GM12874 (cell line): ENCODE measurements around the gene KLF11.

Source experiments
- CTCF ChIP-seq: IDR thresholded peaks from 2 replicates; pipeline ENCODE4 v1.5.1; 2011; ENCODE audit warnings: low read depth, mild to moderate bottlenecking, control low read depth, low read length, moderate library complexity; ENCODE audit not compliant: insufficient read depth

Gene KLF11

DNA sequence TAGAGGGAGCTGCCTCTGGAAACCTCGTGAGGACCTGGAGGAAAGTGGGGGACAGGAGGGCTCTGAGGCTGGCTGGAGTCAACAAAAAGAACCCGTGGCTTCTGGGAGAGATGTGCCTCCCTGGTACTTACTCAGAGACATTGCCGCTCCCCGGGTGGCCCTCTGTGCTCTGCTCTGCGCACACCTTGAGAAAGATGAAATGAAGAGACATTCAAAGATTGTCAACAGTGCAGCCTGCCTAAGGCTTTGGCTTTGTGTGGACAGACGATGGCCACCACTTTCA, 22.4 kb downstream of the KLF11 start:
- TF ChIP-seq CTCF = no peak

- no peak for TF ChIP-seq CTCF
Observed at GRCh38 chr2:10067330-10067729, 24.0 kb downstream of the KLF11 start.

DNA sequence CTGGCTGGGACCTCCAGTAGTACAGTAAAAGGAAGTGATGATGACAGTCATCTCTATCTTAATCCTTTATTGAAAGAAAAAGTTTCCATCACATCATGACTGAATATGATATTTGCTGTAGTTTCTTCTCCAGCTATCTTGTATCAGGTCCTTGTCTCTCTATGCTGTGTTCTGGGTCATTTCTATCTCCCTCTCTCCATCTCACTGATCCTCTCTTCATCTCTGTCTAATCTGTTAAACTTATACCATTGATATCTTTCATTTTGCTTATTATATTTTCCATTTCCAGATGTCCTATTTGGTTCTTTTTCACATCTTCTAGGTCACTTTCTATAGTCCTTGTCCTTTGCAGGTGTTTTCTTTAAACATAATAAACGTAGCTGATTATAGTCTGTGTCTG, 24.5 kb downstream of the KLF11 start:
- no peak for TF ChIP-seq CTCF

GRCh38 chr2:10071176-10071575, 27.8 kb downstream of the KLF11 start:
- no peak for TF ChIP-seq CTCF

GRCh38 chr2:10071595-10071994, 28.2 kb downstream of the KLF11 start:
- TF ChIP-seq CTCF = no peak

DNA sequence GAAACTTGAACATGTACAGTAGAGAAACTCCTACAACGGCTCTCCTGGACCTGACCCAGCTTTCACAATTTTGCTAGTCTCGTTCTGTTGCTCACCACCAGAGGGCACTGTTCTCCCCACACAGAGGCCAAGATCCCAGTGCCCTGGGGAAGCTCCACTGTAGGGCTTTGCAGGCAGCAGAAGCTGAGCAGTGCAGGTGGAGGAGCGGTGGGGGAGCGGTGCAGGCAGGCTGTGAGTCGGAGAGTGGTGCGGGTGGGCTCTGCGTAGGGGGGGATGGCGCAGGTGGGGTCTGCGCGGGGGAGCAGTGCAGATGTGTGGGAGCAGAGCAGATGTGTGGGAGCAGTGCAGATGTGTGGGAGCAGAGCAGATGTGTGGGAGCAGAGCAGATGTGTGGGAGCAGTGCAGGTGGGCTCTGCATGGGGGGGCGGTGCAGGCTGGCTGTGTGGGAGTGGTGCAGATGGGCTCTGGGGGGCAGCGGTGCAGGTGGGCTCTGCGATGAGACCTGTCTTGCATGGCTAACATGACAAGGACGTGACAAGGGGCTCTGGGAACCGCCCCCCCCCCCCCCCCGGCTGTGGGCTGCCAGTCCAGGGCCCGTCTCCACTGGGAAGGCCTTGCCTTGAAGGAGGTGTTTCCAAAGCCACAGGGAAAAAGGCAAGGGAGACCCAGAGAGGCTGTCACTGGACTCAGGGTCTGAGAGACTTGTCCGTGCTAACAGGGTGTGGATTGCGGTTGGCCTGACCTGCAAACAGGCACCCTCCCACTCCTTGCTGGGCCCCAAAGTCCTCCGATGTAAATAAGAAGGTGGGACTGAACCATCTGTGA, 29.5 kb downstream of the KLF11 start:
- peak; percentile 86 for TF ChIP-seq CTCF

- TF ChIP-seq CTCF = no peak
Observed at GRCh38 chr2:10073706-10074105, 30.4 kb downstream of the KLF11 start.

DNA sequence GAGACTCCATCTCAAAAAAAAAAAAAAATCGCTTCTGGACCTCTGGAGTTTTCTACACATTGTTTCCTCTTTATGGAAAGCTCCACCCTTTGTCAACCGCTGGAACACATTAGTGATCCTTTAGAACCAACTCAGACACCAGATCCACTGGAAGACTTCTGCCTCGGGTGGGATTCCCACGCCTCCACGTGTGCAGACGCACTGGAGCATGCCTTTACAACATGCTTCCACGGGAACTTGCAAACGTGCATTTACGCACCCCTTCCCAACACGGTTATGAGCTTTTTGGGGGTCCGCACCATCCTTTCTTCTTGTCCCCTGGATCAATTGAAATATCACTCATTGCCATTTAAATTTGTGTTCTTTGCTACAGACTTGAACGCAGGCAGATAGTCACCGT, 31.8 kb downstream of the KLF11 start:
- TF ChIP-seq CTCF = no peak
